ENCODE data around the gene CDKN2A.
A peak's percentile ranks its signal among the peaks of the same experiment; 100 is the strongest.

Gene CDKN2A

GRCh38 chr9:21941337-21941995, 52.7 kb downstream of the CDKN2A start:
- DNase-seq = no peak
- no peak for ATAC-seq

GRCh38 chr9:21936161-21936560, 58.0 kb downstream of the CDKN2A start:
- no peak for DNase-seq
- no peak for ATAC-seq

- ATAC-seq = no peak
These were observed 58.6 kb downstream of the CDKN2A start for GRCh38 chr9:21935631-21936030.

GRCh38 chr9:21933865-21934264, 60.3 kb downstream of the CDKN2A start:
- DNase-seq (no peak), ATAC-seq (no peak)

More at GRCh38 chr9:21935631-21936030, 58.6 kb downstream of the CDKN2A start:
- no peak for DNase-seq

GRCh38 chr9:21933281-21933680, 60.9 kb downstream of the CDKN2A start:
- DNase-seq = no peak
- ATAC-seq = no peak

- DNase-seq = no peak
These were observed 62.8 kb downstream of the CDKN2A start for GRCh38 chr9:21931428-21931827.

GRCh38 chr9:21927752-21928151, 66.4 kb downstream of the CDKN2A start:
- no peak for DNase-seq
- no peak for ATAC-seq

More at GRCh38 chr9:21931428-21931827, 62.8 kb downstream of the CDKN2A start:
- no peak for ATAC-seq

- ATAC-seq = no peak
- no peak for DNase-seq
These were observed 70.5 kb downstream of the CDKN2A start for GRCh38 chr9:21923694-21924093.

- ATAC-seq (peak; percentile 55), DNase-seq (no peak)
These were observed 74.5 kb downstream of the CDKN2A start for GRCh38 chr9:21919377-21920362.

Data from stimulated activated naive CD8-positive, alpha-beta T cell treated with anti-CD3 and anti-CD28 coated beads, Interleukin-15, Interleukin-2, amounts not matched to agents 100 U/mL and 50 U/mL, for 24 hours (primary cell).